Choroid plexus epithelial cell (primary cell): ENCODE data around the gene SLC6A20.
"Not testable (repeated sequence)": the region's sequence is repeated elsewhere in the genome, so short reads cannot be mapped to it uniquely, and the experiment has no call there.

ENCODE experiments used
- DNase-seq: peaks from one replicate; pipeline ENCODE4 v3.0.0-alpha.2; 2010; ENCODE audit warnings: low read depth
- H3K4me3 ChIP-seq: 2 replicates; pipeline ENCODE4 v1.5.1; 2011; ENCODE audit warnings: low read depth, mild to moderate bottlenecking, control low read depth, low read length, moderate library complexity
- TF ChIP-seq, protein P1 (sequence below): conservative IDR thresholded peaks from 2 replicates; pipeline ENCODE4 v1.5.1; 2011; ENCODE audit warnings: low read depth, mild to moderate bottlenecking, control low read depth, inconsistent platforms, low read length, moderate library complexity

SLC6A20 gene

DNA sequence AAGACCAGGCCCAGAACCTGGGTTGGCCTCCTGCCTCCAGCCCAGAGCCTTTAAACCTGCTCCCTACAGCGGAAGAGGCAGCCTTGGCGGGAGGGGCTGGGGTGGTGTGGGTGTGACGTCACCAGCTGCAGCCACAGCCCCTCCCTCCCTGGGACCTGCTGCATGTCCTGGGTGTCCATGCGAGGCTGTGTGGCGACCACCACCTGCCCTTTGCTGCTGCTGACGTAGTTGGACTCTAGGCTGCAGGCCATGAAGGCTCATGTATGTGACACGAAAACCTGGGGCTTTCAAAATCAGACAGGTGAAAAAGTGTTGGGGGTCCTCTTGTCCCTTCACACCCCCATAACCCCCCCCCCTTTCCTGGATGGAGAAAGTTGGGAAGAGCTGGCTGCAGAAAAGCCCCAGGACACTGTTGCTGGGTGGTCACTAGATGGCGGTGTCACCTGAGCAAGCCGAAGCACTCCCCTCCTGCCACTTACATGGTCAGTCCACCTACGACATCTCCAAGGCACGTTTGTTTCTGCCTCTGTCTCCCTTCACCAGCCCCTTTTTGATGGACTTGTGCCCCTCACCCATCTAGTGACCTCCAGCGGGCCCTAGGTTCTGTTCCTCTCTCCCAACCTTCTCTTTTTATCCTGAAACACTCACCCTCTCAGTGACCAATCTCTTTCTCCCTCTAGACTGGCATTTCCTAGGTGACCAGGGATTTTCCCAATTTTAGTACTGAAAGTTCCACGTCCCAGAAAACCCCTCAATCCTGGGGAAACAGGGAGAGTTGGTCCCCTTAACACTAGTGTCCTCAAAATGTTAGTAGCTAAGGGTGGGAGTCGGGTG is 35.2 kb downstream of the SLC6A20 start:
- no peak overlapping the region for H3K4me3 ChIP-seq
- TF ChIP-seq, protein P1, sequence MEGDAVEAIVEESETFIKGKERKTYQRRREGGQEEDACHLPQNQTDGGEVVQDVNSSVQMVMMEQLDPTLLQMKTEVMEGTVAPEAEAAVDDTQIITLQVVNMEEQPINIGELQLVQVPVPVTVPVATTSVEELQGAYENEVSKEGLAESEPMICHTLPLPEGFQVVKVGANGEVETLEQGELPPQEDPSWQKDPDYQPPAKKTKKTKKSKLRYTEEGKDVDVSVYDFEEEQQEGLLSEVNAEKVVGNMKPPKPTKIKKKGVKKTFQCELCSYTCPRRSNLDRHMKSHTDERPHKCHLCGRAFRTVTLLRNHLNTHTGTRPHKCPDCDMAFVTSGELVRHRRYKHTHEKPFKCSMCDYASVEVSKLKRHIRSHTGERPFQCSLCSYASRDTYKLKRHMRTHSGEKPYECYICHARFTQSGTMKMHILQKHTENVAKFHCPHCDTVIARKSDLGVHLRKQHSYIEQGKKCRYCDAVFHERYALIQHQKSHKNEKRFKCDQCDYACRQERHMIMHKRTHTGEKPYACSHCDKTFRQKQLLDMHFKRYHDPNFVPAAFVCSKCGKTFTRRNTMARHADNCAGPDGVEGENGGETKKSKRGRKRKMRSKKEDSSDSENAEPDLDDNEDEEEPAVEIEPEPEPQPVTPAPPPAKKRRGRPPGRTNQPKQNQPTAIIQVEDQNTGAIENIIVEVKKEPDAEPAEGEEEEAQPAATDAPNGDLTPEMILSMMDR, result peak; percentile 89
- DNase-seq, result peak; percentile 83

DNA sequence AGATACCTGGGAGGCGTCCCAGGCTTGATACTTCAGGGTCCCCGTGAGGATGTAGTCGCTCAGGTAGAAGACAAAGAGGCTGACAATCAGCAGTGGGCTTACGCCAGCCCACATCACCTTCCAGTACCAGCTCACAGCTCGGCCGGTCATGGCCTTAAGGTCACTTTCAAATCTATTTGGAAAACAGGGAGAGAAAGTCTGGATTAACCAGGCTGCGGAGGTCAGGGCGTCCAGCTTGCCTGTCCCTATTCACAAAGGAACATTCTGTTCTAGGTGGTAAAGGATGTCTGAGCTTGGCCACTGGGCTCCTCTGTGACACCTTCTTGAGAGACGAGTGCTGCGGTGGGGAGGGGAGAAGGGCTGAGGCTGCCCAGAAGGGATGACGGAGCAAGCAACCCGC is 36.5 kb downstream of the SLC6A20 start:
- TF ChIP-seq, protein P1, result no peak
- no peak for DNase-seq
- H3K4me3 ChIP-seq, result no peak overlapping the region

DNA sequence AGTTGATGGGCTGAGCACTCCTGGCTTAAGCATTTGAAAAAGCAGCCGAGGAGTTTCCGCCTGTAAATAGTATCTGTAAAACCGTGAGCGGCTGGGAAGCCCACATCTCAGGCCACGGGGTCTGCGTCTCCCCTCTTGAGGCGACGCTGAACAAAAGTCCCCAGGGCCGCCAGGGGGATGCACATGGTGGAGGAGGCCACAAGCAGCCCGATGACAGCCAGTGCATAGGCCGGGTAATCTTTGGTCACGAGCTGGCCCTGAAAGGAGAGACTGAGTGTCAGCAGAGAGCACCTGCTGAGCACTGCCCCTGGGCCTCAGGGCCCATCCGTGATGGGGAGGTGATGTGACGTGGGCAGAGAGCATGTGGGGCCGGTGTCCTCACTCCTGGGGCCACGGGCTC is 37.5 kb downstream of the SLC6A20 start:
- TF ChIP-seq, protein P1, result no peak
- no peak overlapping the region for H3K4me3 ChIP-seq
- no peak for DNase-seq

DNA sequence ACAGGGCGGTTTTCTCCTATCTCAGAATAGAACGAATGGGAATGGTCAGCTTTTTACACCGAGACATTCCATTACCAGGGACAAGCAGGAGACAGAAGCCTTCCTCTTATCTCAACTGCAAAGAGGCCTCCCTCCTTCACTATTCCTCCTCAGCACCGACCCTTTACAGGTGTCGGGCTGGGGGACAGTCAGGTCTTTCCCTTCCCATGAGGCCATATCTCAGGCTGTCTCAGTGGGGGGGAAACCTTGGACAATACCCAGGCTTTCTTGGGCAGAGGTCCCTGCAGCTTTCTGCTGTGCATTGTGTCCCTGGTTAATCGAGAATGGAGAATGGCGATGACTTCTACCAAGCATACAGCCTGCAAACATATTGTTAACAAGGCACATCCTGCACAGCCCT is 39.2 kb downstream of the SLC6A20 start:
- H3K4me3 ChIP-seq, DNase-seq: not testable (repeated sequence)

DNA sequence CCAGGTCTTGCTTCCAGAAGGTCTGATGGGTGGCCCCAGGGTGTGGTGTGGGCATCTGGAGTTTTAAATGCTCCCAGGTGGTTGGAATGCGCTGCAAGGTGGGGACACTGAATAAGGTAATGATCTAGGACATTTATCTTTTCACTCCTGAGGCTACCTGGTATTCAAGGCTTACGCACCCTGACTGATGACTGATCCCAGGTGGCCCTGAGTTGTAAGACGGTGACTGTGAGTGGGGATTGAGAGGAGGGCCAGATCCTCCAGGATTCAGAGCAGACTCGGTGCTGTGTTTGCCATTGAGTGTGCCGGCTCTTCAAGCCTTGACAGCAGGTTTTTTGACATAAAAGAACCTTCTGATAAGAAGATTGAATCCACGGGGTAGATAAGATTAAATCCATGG is 40.3 kb downstream of the SLC6A20 start:
- no peak overlapping the region for H3K4me3 ChIP-seq
- DNase-seq, result no peak
- TF ChIP-seq, protein P1, result no peak

DNA sequence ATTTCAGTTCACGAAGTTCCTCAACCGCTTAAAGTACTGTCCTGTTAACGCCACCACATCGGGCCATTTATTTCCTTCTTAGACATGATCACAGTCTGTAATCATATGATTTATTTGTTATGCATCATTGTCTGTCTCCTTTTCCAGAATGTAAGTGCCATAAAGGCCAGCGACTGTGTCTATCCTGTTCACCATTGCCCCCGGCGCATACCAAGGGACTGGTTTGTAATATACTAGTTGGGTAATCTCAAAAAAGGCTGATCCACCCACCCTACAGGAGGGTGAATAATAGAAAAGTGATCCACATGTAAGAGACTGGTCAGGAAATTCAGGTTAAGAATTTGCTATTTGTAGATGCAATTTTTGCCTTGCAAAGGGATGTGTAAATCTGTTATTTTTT is 41.9 kb downstream of the SLC6A20 start:
- TF ChIP-seq, protein P1, result no peak
- no peak for DNase-seq

DNA sequence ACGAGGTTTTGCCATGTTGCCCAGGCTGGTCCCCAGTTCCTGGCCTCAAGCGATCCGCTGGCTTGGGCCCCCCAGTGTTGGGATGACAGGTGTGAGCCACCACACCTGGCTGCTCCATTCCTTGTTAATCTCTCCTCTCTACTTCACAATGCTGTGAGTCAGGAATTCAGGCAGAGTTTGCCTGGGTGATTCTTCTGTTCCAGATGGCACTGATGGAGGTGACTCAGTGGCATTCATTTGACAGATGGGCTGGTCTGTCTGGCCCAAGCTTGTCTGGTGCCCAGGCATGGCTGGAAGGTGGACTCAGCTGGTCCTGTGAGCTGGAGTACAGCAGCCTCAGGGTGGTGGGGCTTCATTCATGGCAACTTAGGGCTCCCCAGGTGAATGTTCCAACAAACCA is 43.2 kb downstream of the SLC6A20 start:
- TF ChIP-seq, protein P1, result no peak
- no peak for DNase-seq
- no peak overlapping the region for H3K4me3 ChIP-seq

More for the DNA sequence above, 41.9 kb downstream of the SLC6A20 start:
- H3K4me3 ChIP-seq, result no peak overlapping the region
